NOMO-1 treated with DMSO at 0.1 percent for 48 hours (cell line): ENCODE measurements around the gene ASAH2B.
A peak's percentile ranks its signal among the peaks of the same experiment; 100 is the strongest.
"Not testable (repeated sequence)": the region's sequence is repeated elsewhere in the genome, so short reads cannot be mapped to it uniquely, and the experiment has no call there.

Experiments used
- DNase-seq: peaks from one replicate; lab custom pipeline; 2025; ENCODE audit not compliant: unreplicated experiment; lab: John Stamatoyannopoulos, UW

ASAH2B gene

DNA sequence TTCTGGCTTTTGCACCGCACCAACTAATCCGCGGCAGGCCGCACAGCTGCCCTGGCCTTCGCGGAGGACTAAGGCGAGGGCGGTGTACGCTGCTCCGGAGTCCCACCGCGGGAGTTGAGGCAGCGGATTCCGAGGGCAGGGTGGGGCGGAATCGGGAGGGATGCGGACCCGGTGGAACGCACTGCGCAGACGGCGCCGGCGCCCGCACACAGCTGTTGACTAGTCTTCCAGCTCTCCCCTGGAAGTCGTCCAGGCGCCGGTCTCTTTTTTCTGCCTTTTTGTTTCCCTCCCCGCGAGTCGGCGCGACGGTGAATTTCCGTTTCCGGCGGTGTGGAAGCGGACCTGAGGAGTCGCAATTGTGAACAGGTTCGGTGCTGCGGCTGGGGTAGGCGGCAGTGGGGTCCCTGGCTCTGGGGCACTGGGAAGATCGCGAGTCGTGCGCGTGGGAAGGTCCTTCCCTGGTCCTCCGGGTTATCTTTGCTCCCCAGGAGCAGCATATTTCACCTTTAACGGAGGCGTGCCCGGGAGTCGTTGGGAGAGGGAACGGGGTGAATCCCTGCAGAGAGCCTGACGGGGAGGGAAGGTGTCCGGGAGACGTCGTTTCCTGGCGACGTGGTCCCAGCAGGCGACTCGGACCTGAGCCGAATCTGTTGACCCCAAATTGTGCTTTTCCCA is at the start of gene ASAH2B:
Gene ASAH2B, plus strand, starts transcription at position 319 of the 675 bp plus-strand sequence. CDS start 5,195 bp downstream, outside the sequence.
- DNase-seq = no peak

DNA sequence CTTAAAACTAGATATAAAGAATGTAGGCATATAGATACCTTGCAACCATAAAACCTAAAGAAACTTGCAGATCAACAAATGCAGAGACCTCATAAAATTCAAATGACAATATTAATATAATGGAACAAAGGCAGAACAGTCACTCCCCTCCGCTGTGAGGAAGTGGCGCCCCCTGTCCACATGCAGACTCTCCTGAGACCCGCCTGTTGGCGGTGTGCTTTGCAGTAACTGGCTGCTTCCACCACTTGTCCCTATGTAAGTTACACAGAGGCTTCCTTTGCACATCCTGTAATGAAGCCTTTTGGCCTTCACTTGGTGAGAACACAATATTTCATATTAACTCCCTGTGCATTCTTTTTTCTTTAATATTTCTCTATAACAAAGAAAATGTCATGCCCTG is 41.9 kb upstream of the ASAH2B start:
- not testable (repeated sequence) for DNase-seq

GRCh38 chr10:50701947-50702346 is 37.8 kb upstream of the ASAH2B start:
- not testable (repeated sequence) for DNase-seq

DNA sequence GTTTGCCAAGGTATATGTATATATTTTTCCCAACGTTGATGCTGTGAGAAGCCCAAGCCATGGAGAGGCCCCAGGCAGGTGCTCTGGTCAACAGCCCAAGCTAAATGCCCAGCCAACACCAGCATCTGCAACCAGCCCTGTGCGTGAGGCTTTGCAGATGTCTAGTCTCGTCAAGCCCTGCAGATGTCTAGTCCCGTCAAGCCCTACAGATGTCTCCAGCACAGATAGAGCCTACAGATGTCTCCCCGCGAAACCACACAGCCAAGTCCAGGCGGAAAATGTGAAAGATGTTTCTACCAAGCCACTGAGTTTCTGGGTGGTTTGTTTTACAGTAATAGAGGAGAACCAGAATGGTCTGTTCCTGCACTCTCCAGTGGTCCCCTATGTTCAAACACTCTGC is 36.7 kb upstream of the ASAH2B start:
- DNase-seq = not testable (repeated sequence)

DNA sequence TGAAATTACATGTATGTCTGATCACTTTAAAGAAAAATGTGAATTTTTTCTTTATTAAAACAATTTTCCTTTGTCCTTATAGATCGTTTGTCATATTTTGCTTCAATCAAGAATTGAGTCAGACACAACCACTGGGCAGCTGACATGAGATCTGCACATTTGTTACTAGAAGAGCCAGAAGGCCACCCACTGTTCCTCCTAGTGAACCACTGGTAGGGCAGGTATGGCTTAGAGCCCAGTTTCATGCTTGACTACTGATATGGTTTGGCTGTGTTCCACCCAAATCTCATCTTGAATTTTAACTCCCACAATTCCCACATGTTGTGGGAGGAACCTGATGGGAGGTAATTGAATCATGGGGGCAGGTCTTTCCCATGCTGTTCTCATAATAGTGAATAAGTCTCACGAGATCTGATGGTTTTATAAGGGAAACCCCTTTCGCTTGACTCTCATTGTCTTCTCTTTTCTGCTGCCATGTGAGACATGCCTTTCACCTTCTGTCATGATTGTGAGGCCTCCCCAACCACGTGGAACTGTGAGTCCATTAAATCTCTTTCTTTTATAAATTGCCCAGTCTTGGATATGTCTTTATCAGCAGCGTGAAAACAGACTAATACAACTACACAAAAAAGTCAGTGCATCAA is 35.2 kb upstream of the ASAH2B start:
- DNase-seq = not testable (repeated sequence)

GRCh38 chr10:50706006-50706405 is 33.7 kb upstream of the ASAH2B start:
- DNase-seq = not testable (repeated sequence)

GRCh38 chr10:50710241-50710640 is 29.5 kb upstream of the ASAH2B start:
- DNase-seq = not testable (repeated sequence)

- DNase-seq = peak; percentile 10
Measured at GRCh38 chr10:50723812-50724211, 15.9 kb upstream of the ASAH2B start.

GRCh38 chr10:50728112-50728511 is 11.6 kb upstream of the ASAH2B start:
- not testable (repeated sequence) for DNase-seq

DNA sequence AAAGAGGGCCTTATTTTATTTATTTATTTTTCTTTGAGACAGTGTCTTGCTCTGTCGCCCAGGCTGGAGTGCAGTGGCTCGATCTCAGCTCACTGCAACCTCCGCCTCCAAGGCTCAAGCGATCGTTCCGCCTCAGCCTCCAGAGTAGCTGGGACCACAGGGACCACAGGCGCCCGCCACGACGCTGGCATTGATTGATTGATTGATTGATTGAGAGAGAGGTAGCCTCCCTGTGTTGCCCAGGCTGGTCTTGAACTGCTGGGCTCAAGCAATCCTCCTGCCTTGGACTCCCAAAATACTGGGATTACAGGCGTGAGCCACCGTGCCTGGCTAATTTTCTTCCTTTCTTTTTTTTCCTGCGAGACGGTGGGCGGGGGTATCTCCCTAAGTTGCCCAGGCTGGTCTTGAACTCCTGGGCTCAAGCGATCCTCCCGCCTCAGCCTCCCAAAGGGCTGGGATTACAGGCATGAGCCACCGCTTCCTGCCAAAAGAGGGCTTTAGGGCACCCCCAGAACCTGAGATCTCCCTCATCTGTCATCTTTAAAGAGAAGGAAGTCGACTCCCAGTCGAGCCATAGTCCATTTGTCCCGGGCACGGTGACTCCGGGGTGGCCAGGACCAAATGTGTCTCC is 634 bp upstream of the ASAH2B start:
- DNase-seq = not testable (repeated sequence)

DNA sequence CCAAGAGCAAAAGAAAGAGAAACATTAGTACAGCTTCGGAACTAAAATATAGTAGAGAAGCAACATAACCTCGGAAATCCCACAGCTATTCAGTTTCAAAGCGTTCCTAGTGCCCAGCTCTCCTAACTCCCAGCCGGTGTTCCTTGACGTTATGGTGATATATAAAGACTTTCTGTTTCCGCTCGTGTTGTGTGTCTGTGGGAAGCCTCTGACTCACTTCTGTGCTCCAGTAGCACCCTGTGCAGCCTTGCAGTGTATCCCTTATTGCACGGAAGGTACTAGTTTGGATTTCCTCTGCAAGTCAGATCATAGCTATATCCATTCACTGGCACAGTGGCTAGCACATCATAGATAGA is 535 bp downstream of the ASAH2B start:
- peak; percentile 11 for DNase-seq

- DNase-seq = not testable (repeated sequence)
Measured at GRCh38 chr10:50742820-50743219, 3.1 kb downstream of the ASAH2B start.

GRCh38 chr10:50766774-50767513 is 27.2 kb downstream of the ASAH2B start:
- DNase-seq = not testable (repeated sequence)

DNA sequence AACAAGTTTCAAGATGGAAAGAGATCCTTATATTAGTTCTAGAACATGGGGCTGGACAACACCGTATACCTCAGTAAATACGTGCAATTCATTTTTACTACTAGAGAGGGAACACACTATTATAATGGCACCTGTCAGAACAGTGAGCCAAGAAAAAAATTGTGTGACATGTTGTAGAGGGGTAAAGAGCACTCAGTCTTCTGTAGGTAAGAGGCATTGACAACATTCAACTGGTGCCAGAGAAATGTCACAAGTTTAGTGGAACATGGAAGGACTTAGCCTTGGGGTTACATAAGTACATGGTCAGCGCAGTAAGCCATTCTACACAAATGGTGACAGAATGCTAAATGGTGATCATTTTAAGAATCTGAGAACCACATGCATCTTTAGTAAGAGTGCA is 32.3 kb downstream of the ASAH2B start:
- not testable (repeated sequence) for DNase-seq

DNA sequence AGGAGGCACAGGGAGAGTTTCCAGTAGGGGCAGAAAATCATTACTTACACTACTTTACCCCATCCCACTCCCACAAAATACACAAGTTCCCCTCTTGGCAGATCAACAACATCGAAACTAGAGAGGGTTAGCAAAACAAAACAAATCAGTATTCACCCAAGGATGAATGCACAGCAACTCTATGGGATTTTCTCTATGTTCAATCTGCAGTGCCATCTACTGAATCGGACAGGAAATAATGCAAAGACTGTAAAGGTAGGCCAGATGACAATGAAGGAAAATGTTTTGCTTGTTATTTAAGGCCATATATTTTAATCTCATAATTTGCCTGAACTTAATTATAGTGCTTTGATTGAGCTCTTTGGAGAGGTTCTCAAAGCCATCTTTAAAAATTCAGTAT is 35.1 kb downstream of the ASAH2B start:
- DNase-seq = not testable (repeated sequence)

DNA sequence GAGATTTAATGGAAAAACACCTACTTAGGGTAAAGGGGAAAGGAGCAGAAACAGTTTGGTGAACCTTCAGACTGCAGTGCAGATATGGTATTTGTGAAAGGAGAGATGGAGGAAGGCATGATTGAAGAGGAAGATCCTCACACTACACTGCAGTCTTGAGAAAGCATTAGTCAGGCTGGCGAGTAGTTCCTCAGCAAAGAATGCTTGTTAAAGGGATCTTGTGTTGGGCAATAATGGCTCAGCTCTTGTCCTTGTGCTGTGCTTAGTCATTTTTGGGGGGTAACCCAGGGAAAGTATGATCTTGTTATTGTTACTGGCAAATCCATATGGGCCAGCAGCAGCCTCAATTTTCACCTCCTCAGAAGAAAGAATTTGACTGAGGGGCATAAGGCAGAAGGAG is 40.3 kb downstream of the ASAH2B start:
- not testable (repeated sequence) for DNase-seq

DNA sequence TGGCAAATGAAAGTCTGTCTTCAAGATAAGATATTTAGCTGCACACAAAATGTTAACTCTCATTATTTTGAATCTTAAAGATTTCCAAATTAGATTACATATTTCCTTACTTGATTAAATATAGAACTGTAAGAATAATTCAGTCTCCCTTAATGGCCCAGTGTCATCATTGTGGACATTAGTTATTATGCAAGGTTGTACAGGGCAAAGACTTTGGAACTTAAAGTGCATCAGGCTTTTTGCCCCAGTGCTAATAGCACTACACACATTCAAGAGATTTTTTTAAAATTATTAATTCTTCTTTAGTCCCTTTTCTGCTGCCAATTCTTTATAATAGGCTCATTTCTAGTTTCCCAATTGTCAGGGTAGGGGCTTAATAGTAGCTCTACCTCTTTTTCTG is 42.3 kb downstream of the ASAH2B start:
- not testable (repeated sequence) for DNase-seq

- not testable (repeated sequence) for DNase-seq
Measured at GRCh38 chr10:50787962-50788361, 48.2 kb downstream of the ASAH2B start.

DNA sequence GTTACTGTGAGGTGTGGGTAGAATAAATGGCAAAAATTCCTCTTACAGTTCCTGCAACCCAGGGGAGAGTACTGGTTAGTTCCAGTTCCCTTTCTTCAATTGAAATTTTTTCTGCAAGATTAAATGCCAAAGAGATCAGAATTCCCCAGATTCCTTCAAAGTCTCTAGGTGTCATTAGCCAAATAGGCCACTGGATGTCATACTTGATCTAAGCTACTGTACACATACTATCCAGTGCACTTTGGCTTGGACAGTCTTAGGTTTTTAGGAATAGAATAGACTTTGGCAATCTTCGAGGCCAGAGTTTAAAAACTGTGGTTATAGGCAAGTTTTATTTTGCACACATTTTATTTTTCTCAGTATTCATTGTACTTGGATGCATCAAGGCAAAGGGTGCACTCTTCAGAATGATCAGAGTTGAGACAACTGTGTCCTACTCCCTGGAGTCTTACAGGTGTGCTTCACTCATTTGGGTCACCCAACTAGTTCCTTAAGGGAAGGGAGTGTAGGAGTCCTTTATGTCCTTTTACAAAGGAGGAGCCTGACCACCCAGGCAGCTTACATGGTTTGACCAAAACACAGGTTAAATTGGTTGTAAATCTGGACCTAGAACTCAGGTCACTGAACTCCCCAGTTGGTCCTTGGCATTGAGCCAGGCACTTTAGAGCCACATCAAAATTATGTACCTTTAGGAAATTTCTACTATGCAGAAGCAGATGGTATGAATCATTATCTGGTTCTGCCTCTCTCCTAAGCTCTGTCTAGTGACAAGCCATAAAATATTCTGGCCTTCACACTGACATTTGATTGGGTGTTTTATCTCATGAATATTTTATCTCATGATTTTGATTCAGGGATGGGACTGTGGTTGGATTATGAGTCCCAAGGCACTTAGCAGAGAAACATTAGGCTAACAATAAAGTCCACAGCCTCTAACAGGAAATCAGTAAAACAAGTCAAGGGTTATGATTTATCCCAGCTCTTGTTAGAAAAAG is 49.5 kb downstream of the ASAH2B start:
- DNase-seq = no peak

DNA sequence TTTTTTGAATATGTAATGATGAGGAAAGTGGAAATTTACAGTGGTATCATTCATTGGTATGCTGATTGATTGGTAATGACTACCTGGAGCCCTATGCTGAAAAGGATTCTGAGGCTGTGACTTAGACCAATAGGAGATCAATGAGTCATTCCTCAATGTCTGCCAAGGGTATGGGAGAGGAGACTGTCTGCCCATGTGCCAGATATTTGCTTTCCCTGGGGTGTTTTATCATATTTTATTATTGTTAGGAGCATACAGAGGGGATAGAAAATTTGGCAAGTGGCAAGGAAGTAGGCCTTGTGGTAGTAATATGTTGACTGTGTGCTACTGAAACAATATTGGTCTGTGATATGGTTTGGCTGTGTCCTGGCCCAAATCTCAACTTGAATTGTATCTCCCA is 54.8 kb downstream of the ASAH2B start:
- DNase-seq = no peak
